Measurements from ENCODE around the gene EDAR. TPM values are rescaled to one million over a fixed set of nuclear protein-coding genes. Genes with fewer than 3 reads are reported as not detected.

The EDAR gene
- total and polyA plus RNA-seq, 10 of the 15 experiments (the other 5 are each of a cell fraction or from before 2014, with no cell fraction given): 0.04 TPM; not detected in 9

DNA sequence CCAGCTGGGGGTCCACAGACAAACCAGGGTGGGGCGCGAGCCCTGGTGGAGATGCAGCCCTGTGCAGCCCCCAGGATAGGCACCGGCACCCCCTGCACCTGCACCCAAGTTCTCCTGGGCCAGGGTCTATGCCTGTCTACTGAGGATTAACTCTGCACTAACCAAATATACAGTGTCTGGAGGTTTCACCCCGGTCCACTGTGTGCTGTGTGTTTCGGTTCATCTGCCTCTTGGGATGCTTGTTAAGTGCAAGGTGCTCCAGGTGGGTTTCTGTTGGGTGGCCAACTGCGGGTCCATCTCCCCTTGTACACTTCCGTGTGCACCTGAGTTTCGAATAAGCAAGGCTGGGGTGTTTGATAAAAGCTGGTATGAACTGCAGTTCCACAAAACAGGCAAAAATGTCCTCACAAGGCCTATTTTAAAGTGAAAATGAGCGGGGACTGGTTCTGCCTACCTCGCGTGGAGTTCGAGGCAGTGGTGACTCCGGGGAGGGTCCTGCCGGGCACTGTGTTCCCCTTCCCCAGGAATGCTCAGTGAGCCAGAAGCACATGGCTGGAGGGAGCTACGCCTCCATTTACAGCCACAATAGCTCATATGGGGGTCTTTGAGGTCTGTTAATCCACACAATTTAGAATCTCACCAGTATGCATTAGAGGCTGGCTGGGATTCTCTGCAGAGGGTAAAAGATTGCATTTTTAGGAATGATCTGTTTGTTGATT is 70.7 kb downstream of the EDAR start (continued):
- TF ChIP-seq, protein P1, sequence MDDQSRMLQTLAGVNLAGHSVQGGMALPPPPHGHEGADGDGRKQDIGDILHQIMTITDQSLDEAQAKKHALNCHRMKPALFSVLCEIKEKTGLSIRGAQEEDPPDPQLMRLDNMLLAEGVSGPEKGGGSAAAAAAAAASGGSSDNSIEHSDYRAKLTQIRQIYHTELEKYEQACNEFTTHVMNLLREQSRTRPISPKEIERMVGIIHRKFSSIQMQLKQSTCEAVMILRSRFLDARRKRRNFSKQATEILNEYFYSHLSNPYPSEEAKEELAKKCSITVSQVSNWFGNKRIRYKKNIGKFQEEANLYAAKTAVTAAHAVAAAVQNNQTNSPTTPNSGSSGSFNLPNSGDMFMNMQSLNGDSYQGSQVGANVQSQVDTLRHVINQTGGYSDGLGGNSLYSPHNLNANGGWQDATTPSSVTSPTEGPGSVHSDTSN (IDR thresholded peaks at IDR 0.05; ENCODE audit: insufficient replicate concordance, low read depth, low read length): no peak
- TF ChIP-seq BCL3 (IDR thresholded peaks at IDR 0.05; ENCODE audit: borderline replicate concordance, insufficient read depth, low read depth, low read length, poor library complexity, severe bottlenecking) (no peak), ATF7 (IDR thresholded peaks at IDR 0.05; ENCODE audit: low read depth) (no peak), ESRRA (IDR thresholded peaks at IDR 0.05; ENCODE audit: low read length) (no peak), BHLHE40 (IDR thresholded peaks at IDR 0.05; ENCODE audit: borderline replicate concordance in 1 of 2, low read depth in 2 of 2, low read length in 1 of 2) (no peak), NFIC (IDR thresholded peaks at IDR 0.05; ENCODE audit: low read depth, low read length) (no peak), RFX5 (IDR thresholded peaks at IDR 0.05; ENCODE audit: low read depth, low read length) (no peak)

DNA sequence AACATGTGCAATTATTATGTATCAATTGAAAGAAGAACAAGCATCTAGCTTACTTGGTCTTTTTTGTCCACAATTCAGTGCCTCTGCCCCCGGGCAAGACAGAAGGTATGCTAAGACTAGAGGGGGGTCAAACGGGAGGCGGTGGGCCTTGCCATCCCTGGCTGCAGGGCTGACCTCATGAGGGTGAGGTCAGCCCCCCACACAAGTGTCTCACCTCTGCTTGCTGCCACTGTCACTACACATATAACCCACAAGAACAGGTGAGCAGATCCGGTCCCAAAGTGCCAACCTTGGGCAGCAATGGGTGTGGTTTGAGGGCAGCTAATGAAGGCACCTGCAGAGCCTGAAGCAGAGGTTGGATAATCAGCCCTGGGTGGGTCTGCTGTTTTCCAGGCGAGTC is 71.5 kb downstream of the EDAR start:
- TF ChIP-seq, protein P2, sequence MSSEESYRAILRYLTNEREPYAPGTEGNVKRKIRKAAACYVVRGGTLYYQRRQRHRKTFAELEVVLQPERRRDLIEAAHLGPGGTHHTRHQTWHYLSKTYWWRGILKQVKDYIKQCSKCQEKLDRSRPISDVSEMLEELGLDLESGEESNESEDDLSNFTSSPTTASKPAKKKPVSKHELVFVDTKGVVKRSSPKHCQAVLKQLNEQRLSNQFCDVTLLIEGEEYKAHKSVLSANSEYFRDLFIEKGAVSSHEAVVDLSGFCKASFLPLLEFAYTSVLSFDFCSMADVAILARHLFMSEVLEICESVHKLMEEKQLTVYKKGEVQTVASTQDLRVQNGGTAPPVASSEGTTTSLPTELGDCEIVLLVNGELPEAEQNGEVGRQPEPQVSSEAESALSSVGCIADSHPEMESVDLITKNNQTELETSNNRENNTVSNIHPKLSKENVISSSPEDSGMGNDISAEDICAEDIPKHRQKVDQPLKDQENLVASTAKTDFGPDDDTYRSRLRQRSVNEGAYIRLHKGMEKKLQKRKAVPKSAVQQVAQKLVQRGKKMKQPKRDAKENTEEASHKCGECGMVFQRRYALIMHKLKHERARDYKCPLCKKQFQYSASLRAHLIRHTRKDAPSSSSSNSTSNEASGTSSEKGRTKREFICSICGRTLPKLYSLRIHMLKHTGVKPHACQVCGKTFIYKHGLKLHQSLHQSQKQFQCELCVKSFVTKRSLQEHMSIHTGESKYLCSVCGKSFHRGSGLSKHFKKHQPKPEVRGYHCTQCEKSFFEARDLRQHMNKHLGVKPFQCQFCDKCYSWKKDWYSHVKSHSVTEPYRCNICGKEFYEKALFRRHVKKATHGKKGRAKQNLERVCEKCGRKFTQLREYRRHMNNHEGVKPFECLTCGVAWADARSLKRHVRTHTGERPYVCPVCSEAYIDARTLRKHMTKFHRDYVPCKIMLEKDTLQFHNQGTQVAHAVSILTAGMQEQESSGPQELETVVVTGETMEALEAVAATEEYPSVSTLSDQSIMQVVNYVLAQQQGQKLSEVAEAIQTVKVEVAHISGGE (CRISPR knock-in tag; IDR thresholded peaks at IDR 0.05): no peak
- TF ChIP-seq USF2 (IDR thresholded peaks at IDR 0.05; ENCODE audit: borderline replicate concordance, low read depth, low read length) (no peak), SMAD1 (IDR thresholded peaks at IDR 0.05; ENCODE audit: low read depth, partially characterized antibody) (no peak), KAT2A (conservative IDR thresholded peaks at IDR 0.05; ENCODE audit: control insufficient read depth, low read depth, low read length) (no peak)
- TF ChIP-seq, protein P3, sequence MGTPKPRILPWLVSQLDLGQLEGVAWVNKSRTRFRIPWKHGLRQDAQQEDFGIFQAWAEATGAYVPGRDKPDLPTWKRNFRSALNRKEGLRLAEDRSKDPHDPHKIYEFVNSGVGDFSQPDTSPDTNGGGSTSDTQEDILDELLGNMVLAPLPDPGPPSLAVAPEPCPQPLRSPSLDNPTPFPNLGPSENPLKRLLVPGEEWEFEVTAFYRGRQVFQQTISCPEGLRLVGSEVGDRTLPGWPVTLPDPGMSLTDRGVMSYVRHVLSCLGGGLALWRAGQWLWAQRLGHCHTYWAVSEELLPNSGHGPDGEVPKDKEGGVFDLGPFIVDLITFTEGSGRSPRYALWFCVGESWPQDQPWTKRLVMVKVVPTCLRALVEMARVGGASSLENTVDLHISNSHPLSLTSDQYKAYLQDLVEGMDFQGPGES (IDR thresholded peaks at IDR 0.05): no peak
- Histone ChIP-seq H4K20me1 (ENCODE audit: control insufficient read depth, insufficient read depth) (no peaks in the 10 kb centered on the region), H2AFZ (ENCODE audit: control insufficient read depth, low read depth, low read length) (no peak overlapping the region), H3K27me3 (replicated peaks in 1 of 2; ENCODE audit: control insufficient read depth in 2 of 2, insufficient read depth in 2 of 2, low read length in 1 of 2) (peaks cover 0 to 1% of the 10 kb centered on the region in 2 experiments; a peak in 1 of 4 replicates), H3K4me1 (ENCODE audit: control insufficient read depth, insufficient read depth, low read length) (no peaks in the 10 kb centered on the region), H3K36me3 (ENCODE audit: control insufficient read depth in 2 of 2, insufficient read depth in 2 of 2, low read length in 1 of 2) (no peaks in the 10 kb centered on the region), H3K79me2 (ENCODE audit: control insufficient read depth, insufficient read depth, low read length) (no peaks in the 10 kb centered on the region), H3K4me3 (no peak overlapping the region), H3K27ac (ENCODE audit: control insufficient read depth, insufficient read depth) (no peak overlapping the region), H3K9ac (ENCODE audit: control insufficient read depth, insufficient read depth, low read length) (no peak overlapping the region), H3K9me3 (replicated peaks; ENCODE audit: control insufficient read depth, insufficient read depth, low read length) (no peaks in the 10 kb centered on the region), H3K4me2 (ENCODE audit: control insufficient read depth, insufficient read depth) (no peak overlapping the region)
- POLR2A ChIA-PET: no interaction called here
- intact Hi-C loops (cut with micrococcal nuclease; ENCODE audit: unreplicated experiment) (no loop called here), in situ Hi-C loops (cut with MboI) (no loop called here)
- RAD21 ChIA-PET (ENCODE audit: unreplicated experiment): no interaction called here
- DNase-seq (ENCODE audit: low read depth, low spot score): no peak
- CTCF ChIA-PET: no interaction called here
- FAIRE-seq: no peak
- WGBS (ENCODE audit: insufficient coverage, insufficient replicate concordance, low lambda C conversion rate, missing lambda C conversion rate): 12% methylated on average over 5 of the region's 5 CpGs
- no TSS peak for BruUV-seq (replicated peaks)
- no peak for ATAC-seq
- SMC1A ChIA-PET (ENCODE audit: uncharacterized antibody, unreplicated experiment): no interaction called here
